HUES6 (cell line): ENCODE measurements around the gene ATXN2.

Experiments used
- H3K27ac ChIP-seq: 2 replicates; pipeline ENCODE4 v1.7.0; 2013; ENCODE audit warnings: low read depth, mild to moderate bottlenecking, low read length, inconsistent platforms
- H3K27me3 ChIP-seq: 2 replicates; pipeline ENCODE4 v1.6.1; 2013; ENCODE audit warnings: low read length; ENCODE audit not compliant: control insufficient read depth, insufficient read depth
- H3K36me3 ChIP-seq: 2 replicates; pipeline ENCODE4 v1.6.1; 2013; ENCODE audit warnings: low read length; ENCODE audit not compliant: control insufficient read depth, insufficient read depth
- H3K4me1 ChIP-seq: 2 replicates; pipeline ENCODE4 v1.6.1; 2013; ENCODE audit warnings: low read length; ENCODE audit not compliant: control insufficient read depth, insufficient read depth
- H3K4me3 ChIP-seq: 2 replicates; pipeline ENCODE4 v1.5.1; 2013; ENCODE audit warnings: low read depth, low read length
- H3K9ac ChIP-seq: one replicate; pipeline ENCODE4 v1.6.1; 2013; ENCODE audit warnings: mild to moderate bottlenecking, low read length
- H3K9me3 ChIP-seq: 2 replicates; pipeline ENCODE4 v1.6.1; 2013; ENCODE audit warnings: low read depth, low read length; ENCODE audit not compliant: control insufficient read depth, insufficient read depth

The ATXN2 gene

GRCh38 chr12:111441107-111441928 lies 157.8 kb downstream of the ATXN2 start:
- H3K36me3 ChIP-seq = peaks cover 30% of the 10 kb centered on the region
- H3K27me3 ChIP-seq = no peaks in the 10 kb centered on the region
- no peak overlapping the region for H3K27ac ChIP-seq

GRCh38 chr12:111440631-111441030 lies 158.5 kb downstream of the ATXN2 start:
- Histone ChIP-seq H3K27ac (no peak overlapping the region), H3K4me1 (peaks cover 37% of the 10 kb centered on the region), H3K4me3 (no peak overlapping the region), H3K9me3 (no peaks in the 10 kb centered on the region), H3K36me3 (peaks cover 26% of the 10 kb centered on the region), H3K27me3 (no peaks in the 10 kb centered on the region), H3K9ac (no peak overlapping the region)

More at GRCh38 chr12:111441107-111441928, 157.8 kb downstream of the ATXN2 start:
- no peaks in the 10 kb centered on the region for H3K9me3 ChIP-seq
- no peak overlapping the region for H3K4me3 ChIP-seq
- H3K4me1 ChIP-seq = peaks cover 37% of the 10 kb centered on the region
- H3K9ac ChIP-seq = no peak overlapping the region

GRCh38 chr12:111440152-111440551 lies 159.0 kb downstream of the ATXN2 start:
- no peaks in the 10 kb centered on the region for H3K27me3 ChIP-seq
- no peak overlapping the region for H3K9ac ChIP-seq
- no peaks in the 10 kb centered on the region for H3K9me3 ChIP-seq
- no peak overlapping the region for H3K27ac ChIP-seq
- peaks cover 21% of the 10 kb centered on the region for H3K36me3 ChIP-seq
- H3K4me1 ChIP-seq = peaks cover 37% of the 10 kb centered on the region
- H3K4me3 ChIP-seq = no peak overlapping the region

- peaks cover 37% of the 10 kb centered on the region for H3K4me1 ChIP-seq
- no peaks in the 10 kb centered on the region for H3K27me3 ChIP-seq
- H3K4me3 ChIP-seq = no peak overlapping the region
- H3K27ac ChIP-seq = no peak overlapping the region
- H3K9ac ChIP-seq = no peak overlapping the region
- no peaks in the 10 kb centered on the region for H3K9me3 ChIP-seq
- H3K36me3 ChIP-seq = peaks cover 21% of the 10 kb centered on the region
Measured at GRCh38 chr12:111439657-111440151, 159.4 kb downstream of the ATXN2 start.

GRCh38 chr12:111438481-111438880 lies 160.6 kb downstream of the ATXN2 start:
- no peaks in the 10 kb centered on the region for H3K9me3 ChIP-seq
- peaks cover 43% of the 10 kb centered on the region for H3K4me1 ChIP-seq
- no peak overlapping the region for H3K4me3 ChIP-seq
- no peak overlapping the region for H3K9ac ChIP-seq
- H3K27me3 ChIP-seq = no peaks in the 10 kb centered on the region
- H3K36me3 ChIP-seq = peaks cover 13% of the 10 kb centered on the region
- no peak overlapping the region for H3K27ac ChIP-seq

GRCh38 chr12:111437816-111438454 lies 161.2 kb downstream of the ATXN2 start:
- Histone ChIP-seq H3K4me1 (peaks cover 43% of the 10 kb centered on the region), H3K4me3 (no peak overlapping the region), H3K9me3 (no peaks in the 10 kb centered on the region), H3K27me3 (no peaks in the 10 kb centered on the region), H3K9ac (no peak overlapping the region), H3K27ac (no peak overlapping the region), H3K36me3 (peaks cover 8% of the 10 kb centered on the region; the same call in 1 of the 2 replicates)

GRCh38 chr12:111436811-111437210 lies 162.3 kb downstream of the ATXN2 start:
- peaks cover 36% of the 10 kb centered on the region for H3K4me1 ChIP-seq
- no peaks in the 10 kb centered on the region for H3K9me3 ChIP-seq
- H3K27me3 ChIP-seq = no peaks in the 10 kb centered on the region
- no peaks in the 10 kb centered on the region for H3K36me3 ChIP-seq
- no peak overlapping the region for H3K27ac ChIP-seq
- no peak overlapping the region for H3K4me3 ChIP-seq
- H3K9ac ChIP-seq = no peak overlapping the region

- H3K36me3 ChIP-seq = no peaks in the 10 kb centered on the region
- H3K9me3 ChIP-seq = no peaks in the 10 kb centered on the region
- no peak overlapping the region for H3K27ac ChIP-seq
- no peaks in the 10 kb centered on the region for H3K27me3 ChIP-seq
- no peak overlapping the region for H3K9ac ChIP-seq
- H3K4me3 ChIP-seq = no peak overlapping the region
- H3K4me1 ChIP-seq = peaks cover 41% of the 10 kb centered on the region
Measured at GRCh38 chr12:111436266-111436665, 162.8 kb downstream of the ATXN2 start.

- Histone ChIP-seq H3K4me1 (peaks cover 41% of the 10 kb centered on the region), H3K27me3 (no peaks in the 10 kb centered on the region), H3K4me3 (no peak overlapping the region), H3K9me3 (no peaks in the 10 kb centered on the region), H3K9ac (no peak overlapping the region), H3K27ac (no peak overlapping the region), H3K36me3 (no peaks in the 10 kb centered on the region)
Measured at GRCh38 chr12:111435661-111436201, 163.4 kb downstream of the ATXN2 start.

GRCh38 chr12:111434680-111435338 lies 164.3 kb downstream of the ATXN2 start:
- no peaks in the 10 kb centered on the region for H3K36me3 ChIP-seq
- no peak overlapping the region for H3K4me3 ChIP-seq
- peaks cover 50% of the 10 kb centered on the region for H3K4me1 ChIP-seq
- peak overlapping the region; percentile 64 for H3K27ac ChIP-seq
- no peaks in the 10 kb centered on the region for H3K27me3 ChIP-seq
- H3K9me3 ChIP-seq = no peaks in the 10 kb centered on the region
- H3K9ac ChIP-seq = peak overlapping the region; percentile 31
